ENCODE results near the gene TSGA10IP.

Gene TSGA10IP
- long read RNA-seq = 0 reads

- DNase-seq (ENCODE audit: low read depth in 1 of 2, low spot score in 1 of 2) = no peak
- Histone ChIP-seq H3K4me3 (replicated peaks; ENCODE audit: insufficient read depth, low read length) (no peak within 1 kb of the TSS), H3K27ac (replicated peaks) (no peak within 1 kb of the TSS), H3K27me3 (ENCODE audit: insufficient read depth, poor library complexity, severe bottlenecking) (no peaks in the 10 kb centered on the region)
- TF ChIP-seq REST (IDR thresholded peaks at IDR 0.05; ENCODE audit: insufficient replicate concordance, low read depth) (no peak), POLR2AphosphoS5 (IDR thresholded peaks at IDR 0.05; ENCODE audit: low read depth) (no peak), GABPA (IDR thresholded peaks at IDR 0.05; ENCODE audit: low read depth) (no peak), SPI1 (IDR thresholded peaks at IDR 0.05; ENCODE audit: borderline replicate concordance, low read depth) (no peak)
Measured at GRCh38 chr11:65945430-65945911, at the start of gene TSGA10IP. TSGA10IP (plus strand) TSS chr11:65945480; CDS start chr11:65945676, 196 bp downstream.

- DNase-seq (ENCODE audit: low read depth in 1 of 2, low spot score in 1 of 2) = no peak
- Histone ChIP-seq H3K27ac (replicated peaks) (no peak overlapping the region), H3K27me3 (ENCODE audit: insufficient read depth, poor library complexity, severe bottlenecking) (no peaks in the 10 kb centered on the region), H3K4me3 (replicated peaks; ENCODE audit: insufficient read depth, low read length) (no peak overlapping the region)
- TF ChIP-seq POLR2AphosphoS5 (IDR thresholded peaks at IDR 0.05; ENCODE audit: low read depth) = no peak
- TF ChIP-seq SPI1 (IDR thresholded peaks at IDR 0.05; ENCODE audit: borderline replicate concordance, low read depth) = no peak
- no peak for TF ChIP-seq CTCF (IDR thresholded peaks at IDR 0.05; ENCODE audit: insufficient read depth, low read length)
- TF ChIP-seq REST (IDR thresholded peaks at IDR 0.05; ENCODE audit: insufficient replicate concordance, low read depth) = no peak
- no peak for TF ChIP-seq GABPA (IDR thresholded peaks at IDR 0.05; ENCODE audit: low read depth)
Measured at GRCh38 chr11:65895482-65895981, 49.7 kb upstream of the TSGA10IP start.

- H3K27me3 ChIP-seq (ENCODE audit: insufficient read depth, poor library complexity, severe bottlenecking) = no peaks in the 10 kb centered on the region
- DNase-seq (ENCODE audit: low read depth in 1 of 2, low spot score in 1 of 2) = no peak
- no peak overlapping the region for H3K27ac ChIP-seq (replicated peaks)
- no peak overlapping the region for H3K4me3 ChIP-seq (replicated peaks; ENCODE audit: insufficient read depth, low read length)
- TF ChIP-seq POLR2AphosphoS5 (IDR thresholded peaks at IDR 0.05; ENCODE audit: low read depth) (no peak), CTCF (IDR thresholded peaks at IDR 0.05; ENCODE audit: insufficient read depth, low read length) (no peak), REST (IDR thresholded peaks at IDR 0.05; ENCODE audit: insufficient replicate concordance, low read depth) (no peak), SPI1 (IDR thresholded peaks at IDR 0.05; ENCODE audit: borderline replicate concordance, low read depth) (no peak), GABPA (IDR thresholded peaks at IDR 0.05; ENCODE audit: low read depth) (no peak)
Measured at GRCh38 chr11:65896034-65896999, 49.0 kb upstream of the TSGA10IP start.

Measured in HL-60 (cell line).